ENCODE measurements around the gene SIX4.

DNA sequence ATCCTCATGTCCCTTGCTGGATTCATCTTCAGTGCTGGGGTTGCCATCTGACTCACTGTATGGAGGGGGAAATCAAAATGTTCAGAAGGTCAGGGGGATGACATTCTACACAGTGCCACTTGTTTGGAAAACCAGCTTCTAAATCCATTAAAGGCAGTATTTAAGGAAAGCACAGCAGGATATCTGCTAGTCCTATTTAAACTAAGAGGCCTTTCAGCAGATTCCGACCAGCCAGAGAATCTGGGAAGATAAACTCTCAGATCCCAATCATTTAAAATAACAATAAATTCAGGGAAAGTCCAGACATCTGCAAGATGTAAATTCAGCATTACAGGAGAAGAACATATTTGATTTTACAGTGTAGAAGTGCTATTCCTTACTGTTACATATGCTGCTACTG is 3.8 kb downstream of the SIX4 start:
- TF ChIP-seq, protein P1, sequence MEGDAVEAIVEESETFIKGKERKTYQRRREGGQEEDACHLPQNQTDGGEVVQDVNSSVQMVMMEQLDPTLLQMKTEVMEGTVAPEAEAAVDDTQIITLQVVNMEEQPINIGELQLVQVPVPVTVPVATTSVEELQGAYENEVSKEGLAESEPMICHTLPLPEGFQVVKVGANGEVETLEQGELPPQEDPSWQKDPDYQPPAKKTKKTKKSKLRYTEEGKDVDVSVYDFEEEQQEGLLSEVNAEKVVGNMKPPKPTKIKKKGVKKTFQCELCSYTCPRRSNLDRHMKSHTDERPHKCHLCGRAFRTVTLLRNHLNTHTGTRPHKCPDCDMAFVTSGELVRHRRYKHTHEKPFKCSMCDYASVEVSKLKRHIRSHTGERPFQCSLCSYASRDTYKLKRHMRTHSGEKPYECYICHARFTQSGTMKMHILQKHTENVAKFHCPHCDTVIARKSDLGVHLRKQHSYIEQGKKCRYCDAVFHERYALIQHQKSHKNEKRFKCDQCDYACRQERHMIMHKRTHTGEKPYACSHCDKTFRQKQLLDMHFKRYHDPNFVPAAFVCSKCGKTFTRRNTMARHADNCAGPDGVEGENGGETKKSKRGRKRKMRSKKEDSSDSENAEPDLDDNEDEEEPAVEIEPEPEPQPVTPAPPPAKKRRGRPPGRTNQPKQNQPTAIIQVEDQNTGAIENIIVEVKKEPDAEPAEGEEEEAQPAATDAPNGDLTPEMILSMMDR (IDR thresholded peaks at IDR 0.05; ENCODE audit: low read depth, low read length), result no peak
- TF ChIP-seq EZH2phosphoT487 (IDR thresholded peaks at IDR 0.05; ENCODE audit: low read depth), result no peak

Data from OCI-LY3 (cell line).